GM18517 (cell line): ENCODE measurements around the gene MAGI2.
"Not testable (repeated sequence)": the region's sequence is repeated elsewhere in the genome, so short reads cannot be mapped to it uniquely, and the experiment has no call there.

ENCODE experiments used
- ATAC-seq: cut with Tn5 transposase; IDR thresholded peaks from one replicate; pipeline ENCODE4 v1.9.1; 2021; ENCODE audit warnings: mild to moderate bottlenecking, moderate library complexity; ENCODE audit not compliant: unreplicated experiment

Gene MAGI2

GRCh38 chr7:79071187-79071586, 382.3 kb downstream of the MAGI2 start:
- not testable (repeated sequence) for ATAC-seq

GRCh38 chr7:79064187-79064823, 389.2 kb downstream of the MAGI2 start:
- ATAC-seq, result no peak

GRCh38 chr7:79063019-79063698, 390.3 kb downstream of the MAGI2 start:
- ATAC-seq, result no peak

GRCh38 chr7:79060498-79060897, 393.0 kb downstream of the MAGI2 start:
- ATAC-seq, result no peak

- no peak for ATAC-seq
Measured at GRCh38 chr7:79055722-79056415, 397.6 kb downstream of the MAGI2 start.

GRCh38 chr7:79051915-79052314, 401.6 kb downstream of the MAGI2 start:
- ATAC-seq, result no peak

GRCh38 chr7:79050603-79051002, 402.9 kb downstream of the MAGI2 start:
- ATAC-seq, result no peak

- ATAC-seq, result no peak
Measured at GRCh38 chr7:79046061-79046460, 407.4 kb downstream of the MAGI2 start.

GRCh38 chr7:79037001-79037400, 416.5 kb downstream of the MAGI2 start:
- ATAC-seq, result no peak

- ATAC-seq, result no peak
Measured at GRCh38 chr7:79036356-79036755, 417.1 kb downstream of the MAGI2 start.

GRCh38 chr7:79035858-79036257, 417.6 kb downstream of the MAGI2 start:
- no peak for ATAC-seq

- no peak for ATAC-seq
Measured at GRCh38 chr7:79034730-79035129, 418.7 kb downstream of the MAGI2 start.

- ATAC-seq, result not testable (repeated sequence)
Measured at GRCh38 chr7:79019711-79020110, 433.8 kb downstream of the MAGI2 start.

GRCh38 chr7:79011921-79012320, 441.5 kb downstream of the MAGI2 start:
- ATAC-seq, result no peak

GRCh38 chr7:79009647-79010046, 443.8 kb downstream of the MAGI2 start:
- ATAC-seq, result no peak

GRCh38 chr7:79008786-79009185, 444.7 kb downstream of the MAGI2 start:
- no peak for ATAC-seq

GRCh38 chr7:78996013-78996412, 457.5 kb downstream of the MAGI2 start:
- no peak for ATAC-seq

GRCh38 chr7:78993341-78993740, 460.1 kb downstream of the MAGI2 start:
- no peak for ATAC-seq

GRCh38 chr7:78985509-78985908, 468.0 kb downstream of the MAGI2 start:
- ATAC-seq, result no peak

- ATAC-seq, result no peak
Measured at GRCh38 chr7:78983483-78983882, 470.0 kb downstream of the MAGI2 start.

GRCh38 chr7:78970440-78970916, 483.0 kb downstream of the MAGI2 start:
- ATAC-seq, result no peak

GRCh38 chr7:78968951-78969350, 484.5 kb downstream of the MAGI2 start:
- ATAC-seq, result no peak
